Trophoblast cell (in vitro differentiated cells and primary cell): ENCODE results near the gene TYROBP.
"Not testable (repeated sequence)": the region's sequence is repeated elsewhere in the genome, so short reads cannot be mapped to it uniquely, and the experiment has no call there.

ENCODE experiments used
- DNase-seq, 2 donors: peaks; one replicate each; pipeline ENCODE4 v3.0.0-alpha.2; 2016
- H2AFZ ChIP-seq: 2 replicates; pipeline ENCODE4 v1.6.1; 2013; ENCODE audit warnings: low read length, moderate library complexity, mild to moderate bottlenecking; ENCODE audit not compliant: insufficient read depth, poor library complexity
- H2AK5ac ChIP-seq: 2 replicates; pipeline ENCODE4 v1.6.1; 2013; ENCODE audit warnings: mild to moderate bottlenecking, low read length
- H2BK120ac ChIP-seq: 2 replicates; pipeline ENCODE4 v1.6.1; 2013; ENCODE audit warnings: low read length, mild to moderate bottlenecking, moderate library complexity; ENCODE audit not compliant: insufficient read depth, poor library complexity
- H2BK12ac ChIP-seq: 2 replicates; pipeline ENCODE4 v1.6.1; 2013; ENCODE audit warnings: mild to moderate bottlenecking, low read length, moderate library complexity
- H2BK5ac ChIP-seq: 2 replicates; pipeline ENCODE4 v1.6.1; 2013; ENCODE audit warnings: low read length, low read depth, moderate library complexity, mild to moderate bottlenecking; ENCODE audit not compliant: poor library complexity
- H3K14ac ChIP-seq: 2 replicates; pipeline ENCODE4 v1.6.1; 2013; ENCODE audit warnings: mild to moderate bottlenecking, low read length
- H3K18ac ChIP-seq: 2 replicates; pipeline ENCODE4 v1.6.1; 2013; ENCODE audit warnings: mild to moderate bottlenecking, low read length
- H3K23ac ChIP-seq: 2 replicates; pipeline ENCODE4 v1.6.1; 2013; ENCODE audit warnings: low read length
- H3K27ac ChIP-seq: 2 replicates; pipeline ENCODE4 v1.5.1; 2013; ENCODE audit warnings: low read depth, mild to moderate bottlenecking, inconsistent platforms, low read length, moderate library complexity
- H3K27me3 ChIP-seq: 2 replicates; pipeline ENCODE4 v1.6.1; 2013; ENCODE audit warnings: inconsistent platforms, mild to moderate bottlenecking, low read length, moderate library complexity; ENCODE audit not compliant: insufficient read depth
- H3K36me3 ChIP-seq, 2 experiments: 1 replicate in 1 of 2; 2 replicates in 1 of 2; pipeline ENCODE4 v1.6.1; 2013; ENCODE audit warnings: low read length in 2 of 2, mild to moderate bottlenecking in 2 of 2, moderate library complexity in 1 of 2; ENCODE audit not compliant: insufficient read depth in 2 of 2, control insufficient read depth in 1 of 2
- H3K4ac ChIP-seq: 2 replicates; pipeline ENCODE4 v1.6.1; 2013; ENCODE audit warnings: low read depth, mild to moderate bottlenecking, low read length, moderate library complexity
- H3K4me1 ChIP-seq, 2 experiments: 1 replicate in 1 of 2; 2 replicates in 1 of 2; pipeline ENCODE4 v1.6.1; 2013; ENCODE audit warnings: low read length in 2 of 2, mild to moderate bottlenecking in 2 of 2, moderate library complexity in 1 of 2; ENCODE audit not compliant: insufficient read depth in 2 of 2, control insufficient read depth in 1 of 2
- H3K4me2 ChIP-seq: 2 replicates; pipeline ENCODE4 v1.6.1; 2013; ENCODE audit warnings: inconsistent platforms, mild to moderate bottlenecking, low read length, moderate library complexity
- H3K4me3 ChIP-seq: 2 replicates; pipeline ENCODE4 v1.5.1; 2013; ENCODE audit warnings: mild to moderate bottlenecking, low read depth, low read length, inconsistent platforms
- H3K79me1 ChIP-seq: one replicate; pipeline ENCODE4 v1.6.1; 2013; ENCODE audit warnings: low read length
- H3K79me2 ChIP-seq: 2 replicates; pipeline ENCODE4 v1.6.1; 2013; ENCODE audit warnings: low read length, mild to moderate bottlenecking; ENCODE audit not compliant: control insufficient read depth, insufficient read depth, poor library complexity
- H3K9ac ChIP-seq: 2 replicates; pipeline ENCODE4 v1.6.1; 2013; ENCODE audit warnings: mild to moderate bottlenecking, low read length
- H3K9me3 ChIP-seq: 2 replicates; pipeline ENCODE4 v1.6.1; 2013; ENCODE audit warnings: low read depth, mild to moderate bottlenecking, control low read depth, inconsistent platforms, low read length; ENCODE audit not compliant: insufficient read depth
- H4K12ac ChIP-seq: 2 replicates; pipeline ENCODE4 v1.6.1; 2013; ENCODE audit warnings: low read depth, mild to moderate bottlenecking, low read length, moderate library complexity
- H4K8ac ChIP-seq: 2 replicates; pipeline ENCODE4 v1.6.1; 2013; ENCODE audit warnings: low read depth, mild to moderate bottlenecking, low read length, moderate library complexity
- H4K91ac ChIP-seq: one replicate; pipeline ENCODE4 v1.6.1; 2013; ENCODE audit warnings: low read depth, mild to moderate bottlenecking, low read length, moderate library complexity
- WGBS: extraction: QIAGEN DNeasy Blood & Tissue Kit; methylation state at CpG from one replicate; pipeline ENCODE4 v1.1.7; 2013; ENCODE audit warnings: missing lambda C conversion rate; ENCODE audit not compliant: insufficient read length, insufficient coverage; ENCODE audit errors: extremely low coverage; 5-methylcytosine and 5-hydroxymethylcytosine counted together

TYROBP gene

GRCh38 chr19:35894342-35894741 is 13.8 kb downstream of the TYROBP start:
- Histone ChIP-seq H4K8ac (no peak overlapping the region), H3K4me1 (peaks cover 0 to 5% of the 10 kb centered on the region in 2 experiments), H4K12ac (no peak overlapping the region), H2BK12ac (no peak overlapping the region), H3K4me2 (no peak overlapping the region), H3K27ac (no peak overlapping the region), H3K36me3 (peaks cover 43 to 58% of the 10 kb centered on the region in 2 experiments), H3K79me1 (peaks cover 3% of the 10 kb centered on the region), H3K27me3 (no peaks in the 10 kb centered on the region), H3K4me3 (no peak overlapping the region), H3K23ac (no peak overlapping the region), H3K79me2 (peaks cover 3% of the 10 kb centered on the region), H3K14ac (no peak overlapping the region), H2BK120ac (no peak overlapping the region), H3K4ac (no peak overlapping the region), H2AK5ac (no peak overlapping the region), H2AFZ (no peak overlapping the region), H3K9ac (no peak overlapping the region), H4K91ac (no peak overlapping the region), H3K9me3 (no peaks in the 10 kb centered on the region), H2BK5ac (no peak overlapping the region), H3K18ac (no peak overlapping the region)
- WGBS, result no CpG with 5 or more reads among the region's 2 CpGs
- DNase-seq, result no peak

DNA sequence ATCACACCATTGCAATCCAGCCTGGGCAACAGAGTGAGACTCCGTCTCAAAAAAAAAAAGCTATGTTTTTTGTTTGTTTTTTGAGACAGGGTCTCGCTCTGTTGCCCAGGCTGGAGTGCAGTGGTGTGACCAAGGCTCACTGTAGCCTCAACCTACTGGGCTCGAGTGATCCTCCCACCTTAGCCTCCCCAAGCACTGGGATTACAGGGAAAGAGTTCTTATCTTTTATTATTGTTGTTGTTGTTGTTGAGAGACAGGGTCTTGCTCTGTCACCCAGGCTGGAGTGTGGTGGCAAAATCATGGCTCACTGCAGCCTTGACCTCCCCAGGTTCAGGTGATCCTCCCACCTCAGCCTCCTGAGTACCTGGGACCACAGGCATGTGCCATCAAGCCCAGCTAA is 16.3 kb downstream of the TYROBP start:
- not testable (repeated sequence) for H3K27me3 ChIP-seq, H2BK12ac ChIP-seq, H3K79me1 ChIP-seq, H3K4me2 ChIP-seq, H3K23ac ChIP-seq, H4K8ac ChIP-seq, H3K4me3 ChIP-seq, DNase-seq, H3K14ac ChIP-seq, H3K9ac ChIP-seq, H2BK120ac ChIP-seq, H3K9me3 ChIP-seq, H2BK5ac ChIP-seq, H3K4ac ChIP-seq, H3K79me2 ChIP-seq, H3K4me1 ChIP-seq, H3K27ac ChIP-seq, H4K12ac ChIP-seq, H4K91ac ChIP-seq, H2AK5ac ChIP-seq, H2AFZ ChIP-seq, H3K18ac ChIP-seq
- H3K36me3 ChIP-seq, result peaks cover 55 to 61% of the 10 kb centered on the region in 2 experiments
- WGBS, result no CpG with 5 or more reads among the region's 3 CpGs

GRCh38 chr19:35890113-35890650 is 17.9 kb downstream of the TYROBP start:
- H3K27me3 ChIP-seq, result no peaks in the 10 kb centered on the region
- no peak for DNase-seq
- no peaks in the 10 kb centered on the region for H3K9me3 ChIP-seq
- no peaks in the 10 kb centered on the region for H3K79me1 ChIP-seq
- H3K4me1 ChIP-seq, result no peaks in the 10 kb centered on the region
- peaks cover 43 to 45% of the 10 kb centered on the region in 2 experiments for H3K36me3 ChIP-seq
- no peak overlapping the region for H2BK5ac ChIP-seq
- no peak overlapping the region for H2BK120ac ChIP-seq
- H4K8ac ChIP-seq, result no peak overlapping the region
- H3K9ac ChIP-seq, result no peak overlapping the region
- no peak overlapping the region for H2AFZ ChIP-seq
- H3K27ac ChIP-seq, result no peak overlapping the region
- H2BK12ac ChIP-seq, result no peak overlapping the region
- WGBS, result no CpG with 5 or more reads among the region's 13 CpGs
- H2AK5ac ChIP-seq, result no peak overlapping the region
- no peak overlapping the region for H3K14ac ChIP-seq
- no peak overlapping the region for H3K4me2 ChIP-seq
- H3K4ac ChIP-seq, result no peak overlapping the region
- no peak overlapping the region for H4K91ac ChIP-seq
- no peak overlapping the region for H3K23ac ChIP-seq
- peak overlapping the region; percentile 13 for H3K4me3 ChIP-seq
- H4K12ac ChIP-seq, result no peak overlapping the region
- no peaks in the 10 kb centered on the region for H3K79me2 ChIP-seq
- no peak overlapping the region for H3K18ac ChIP-seq

DNA sequence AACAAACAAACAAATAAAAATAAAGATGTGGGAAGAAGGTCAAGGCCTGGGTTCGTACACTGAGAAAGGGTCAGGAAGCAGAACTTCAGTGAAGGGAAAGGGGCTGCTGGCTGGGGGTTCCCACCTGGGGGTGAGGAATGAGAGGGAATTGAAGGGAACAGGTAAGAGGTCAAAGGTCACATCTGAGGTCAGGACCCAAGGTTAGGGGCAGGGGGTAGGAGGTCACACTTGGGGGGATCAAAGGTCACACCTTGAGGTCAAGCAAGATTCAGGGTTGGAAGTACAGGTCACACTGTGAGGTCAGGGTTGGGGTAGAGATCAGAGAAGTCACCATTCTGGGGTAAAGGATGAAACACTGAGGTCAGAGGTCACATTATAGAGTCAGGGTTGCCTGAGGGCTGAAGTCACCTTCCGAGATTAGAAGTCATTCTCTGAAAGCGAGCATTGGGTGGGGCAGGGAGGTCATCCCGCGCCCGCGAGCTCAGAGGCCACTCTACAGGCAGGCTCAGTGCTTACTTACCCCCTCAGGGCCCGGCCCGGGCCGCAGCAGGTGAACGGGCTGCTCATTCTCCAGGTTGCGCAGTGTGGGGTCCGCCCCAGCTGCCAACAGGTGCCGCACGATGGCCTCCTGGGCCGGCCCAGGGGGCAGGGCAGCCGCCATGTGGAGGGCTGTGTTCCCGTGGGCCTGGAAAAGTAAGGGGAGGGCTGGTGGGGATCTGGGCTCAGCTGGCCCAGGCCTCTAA is 18.6 kb downstream of the TYROBP start:
- no peaks in the 10 kb centered on the region for H3K79me1 ChIP-seq
- WGBS, result no CpG with 5 or more reads among the region's 18 CpGs
- no peak for DNase-seq

More for the DNA sequence above, 18.6 kb downstream of the TYROBP start:
- Histone ChIP-seq H2AFZ (no peak overlapping the region), H2BK5ac (no peak overlapping the region), H2AK5ac (no peak overlapping the region), H3K23ac (no peak overlapping the region), H3K36me3 (peaks cover 42 to 44% of the 10 kb centered on the region in 2 experiments), H3K18ac (no peak overlapping the region), H3K79me2 (no peaks in the 10 kb centered on the region), H2BK120ac (no peak overlapping the region), H4K91ac (no peak overlapping the region), H4K8ac (no peak overlapping the region), H3K4me3 (no peak overlapping the region), H3K4me1 (no peaks in the 10 kb centered on the region), H4K12ac (no peak overlapping the region), H3K9me3 (no peaks in the 10 kb centered on the region), H3K9ac (no peak overlapping the region), H2BK12ac (no peak overlapping the region), H3K4me2 (no peak overlapping the region), H3K27me3 (no peaks in the 10 kb centered on the region), H3K4ac (no peak overlapping the region), H3K27ac (no peak overlapping the region), H3K14ac (no peak overlapping the region)
